Astrocyte of the cerebellum (primary cell): ENCODE data around the gene TAF4.

Experiments used
- DNase-seq: peaks from one replicate; pipeline ENCODE4 v3.0.0-alpha.2; 2011; ENCODE audit warnings: low read depth
- H3K4me3 ChIP-seq: 2 replicates; pipeline ENCODE4 v1.5.1; 2011; ENCODE audit warnings: mild to moderate bottlenecking, low read depth, low read length, moderate library complexity
- in situ Hi-C: cut with HindIII; loops from 2 replicates; pipeline ENCODE4 v1.10.0; 2017; ENCODE audit warnings: low sequenced_read_pairs
- TF ChIP-seq, protein P1 (sequence below): IDR thresholded peaks from 2 replicates; pipeline ENCODE4 v1.5.1; 2012; ENCODE audit warnings: low read length, low read depth, moderate library complexity, mild to moderate bottlenecking; ENCODE audit errors: missing control alignments

Gene TAF4

GRCh38 chr20:62061851-62062423, 3.7 kb downstream of the TAF4 start:
- in situ Hi-C loops = no loop called here
- no peak for DNase-seq
- TF ChIP-seq, protein P1, sequence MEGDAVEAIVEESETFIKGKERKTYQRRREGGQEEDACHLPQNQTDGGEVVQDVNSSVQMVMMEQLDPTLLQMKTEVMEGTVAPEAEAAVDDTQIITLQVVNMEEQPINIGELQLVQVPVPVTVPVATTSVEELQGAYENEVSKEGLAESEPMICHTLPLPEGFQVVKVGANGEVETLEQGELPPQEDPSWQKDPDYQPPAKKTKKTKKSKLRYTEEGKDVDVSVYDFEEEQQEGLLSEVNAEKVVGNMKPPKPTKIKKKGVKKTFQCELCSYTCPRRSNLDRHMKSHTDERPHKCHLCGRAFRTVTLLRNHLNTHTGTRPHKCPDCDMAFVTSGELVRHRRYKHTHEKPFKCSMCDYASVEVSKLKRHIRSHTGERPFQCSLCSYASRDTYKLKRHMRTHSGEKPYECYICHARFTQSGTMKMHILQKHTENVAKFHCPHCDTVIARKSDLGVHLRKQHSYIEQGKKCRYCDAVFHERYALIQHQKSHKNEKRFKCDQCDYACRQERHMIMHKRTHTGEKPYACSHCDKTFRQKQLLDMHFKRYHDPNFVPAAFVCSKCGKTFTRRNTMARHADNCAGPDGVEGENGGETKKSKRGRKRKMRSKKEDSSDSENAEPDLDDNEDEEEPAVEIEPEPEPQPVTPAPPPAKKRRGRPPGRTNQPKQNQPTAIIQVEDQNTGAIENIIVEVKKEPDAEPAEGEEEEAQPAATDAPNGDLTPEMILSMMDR = no peak
- no peak overlapping the region for H3K4me3 ChIP-seq

DNA sequence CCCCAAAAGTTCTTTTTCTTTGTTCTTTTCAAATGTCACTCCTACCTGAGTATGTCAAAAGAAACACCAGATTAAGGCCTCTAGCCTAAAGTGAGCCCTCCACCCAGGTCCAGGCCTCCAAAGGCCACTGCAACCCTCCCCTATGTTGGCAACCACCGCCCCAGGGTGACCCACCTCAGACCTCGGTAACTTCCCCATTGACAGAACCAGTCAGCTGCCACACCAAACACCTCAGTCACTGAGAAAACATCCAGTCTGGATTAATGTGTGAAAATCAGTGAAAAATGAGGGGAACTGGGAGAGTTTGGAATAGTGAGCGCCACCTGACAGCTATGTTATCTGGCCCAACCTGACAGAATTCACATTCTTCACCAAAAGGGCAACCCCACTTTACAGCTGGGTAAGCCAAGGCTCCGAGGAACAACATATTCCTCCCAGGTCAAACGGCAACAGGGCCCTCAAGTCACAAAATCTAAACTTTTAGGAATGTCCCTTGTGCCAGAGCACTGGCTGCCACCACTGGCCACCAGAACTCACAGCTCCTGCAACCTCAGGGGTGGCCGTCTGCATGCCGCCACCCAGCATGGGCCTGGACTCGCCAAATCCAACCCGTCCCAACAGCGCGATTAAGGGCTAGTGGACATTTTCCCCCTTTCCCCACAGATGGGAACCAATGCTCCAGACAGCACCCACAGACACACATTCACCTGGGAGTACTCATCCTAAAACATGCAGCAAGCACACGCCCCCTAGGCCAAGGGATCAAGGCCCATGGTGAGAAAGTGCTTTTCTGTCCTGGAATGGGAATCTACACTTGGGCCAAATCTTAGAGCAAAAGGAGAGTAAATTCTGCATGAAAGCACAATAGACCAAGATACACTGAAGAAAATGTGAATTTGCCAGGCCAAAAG, 4.8 kb downstream of the TAF4 start:
- in situ Hi-C loops = no loop called here
- H3K4me3 ChIP-seq = no peak overlapping the region
- no peak for DNase-seq
- TF ChIP-seq, protein P1 = no peak

DNA sequence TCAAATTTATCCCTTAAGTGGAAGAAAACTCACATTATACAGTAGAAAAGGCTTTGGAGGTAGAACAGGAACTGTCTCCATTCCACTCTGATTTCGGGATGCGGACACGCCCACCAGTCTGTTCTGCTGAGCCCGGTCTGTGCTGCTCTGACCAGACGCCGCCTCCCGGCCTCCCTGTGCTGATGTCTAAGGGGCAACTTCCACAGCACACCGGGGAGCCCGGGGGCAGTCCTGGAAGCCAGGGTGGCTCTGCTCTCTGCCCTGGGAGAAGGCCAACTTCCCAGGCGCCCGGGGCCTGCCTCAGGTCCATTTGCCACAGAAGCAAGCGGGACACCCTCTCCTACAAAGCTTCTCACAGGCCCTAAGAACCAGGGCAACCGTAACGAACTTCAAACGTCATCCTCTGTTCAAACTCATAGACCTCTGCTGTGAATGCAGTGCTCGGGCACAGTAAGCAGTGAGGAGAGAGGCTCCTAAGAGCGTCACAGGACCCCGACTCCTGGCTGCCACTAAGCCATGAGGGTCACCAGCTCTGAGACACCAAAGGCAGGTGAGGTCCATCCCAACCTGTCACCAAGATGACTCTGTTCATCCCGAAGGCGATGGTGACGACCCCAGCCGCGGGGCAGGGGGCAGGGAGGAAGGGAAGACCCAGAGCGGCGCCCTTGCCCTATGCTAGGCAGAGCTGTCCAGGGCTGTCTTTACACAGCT, 5.6 kb downstream of the TAF4 start:
- no peak overlapping the region for H3K4me3 ChIP-seq
- TF ChIP-seq, protein P1 = no peak
- no peak for DNase-seq
- in situ Hi-C loops = no loop called here

GRCh38 chr20:62059401-62059800, 6.3 kb downstream of the TAF4 start:
- no peak overlapping the region for H3K4me3 ChIP-seq
- in situ Hi-C loops = no loop called here
- no peak for DNase-seq
- TF ChIP-seq, protein P1 = no peak

GRCh38 chr20:62058941-62059340, 6.7 kb downstream of the TAF4 start:
- DNase-seq = no peak
- in situ Hi-C loops = no loop called here
- no peak overlapping the region for H3K4me3 ChIP-seq
- TF ChIP-seq, protein P1 = no peak

GRCh38 chr20:62056975-62057374, 8.7 kb downstream of the TAF4 start:
- TF ChIP-seq, protein P1 = no peak
- in situ Hi-C loops = no loop called here
- H3K4me3 ChIP-seq = no peak overlapping the region
- DNase-seq = no peak
